Activated CD8-positive, alpha-beta memory T cell treated with anti-CD3 and anti-CD28 coated beads, Interleukin-2, amount 50 U/mL, for 24 hours (primary cell): Measurements from ENCODE around the gene RAPGEF2.
"Not testable (repeated sequence)": the region's sequence is repeated elsewhere in the genome, so short reads cannot be mapped to it uniquely, and the experiment has no call there.

Source experiments
- DNase-seq: peaks from one replicate; pipeline ENCODE4 v3.0.0-alpha.2; 2020; ENCODE audit errors: extremely low read depth

The RAPGEF2 gene

GRCh38 chr4:159366966-159367780 is 264.3 kb downstream of the RAPGEF2 start:
- DNase-seq: no peak

DNA sequence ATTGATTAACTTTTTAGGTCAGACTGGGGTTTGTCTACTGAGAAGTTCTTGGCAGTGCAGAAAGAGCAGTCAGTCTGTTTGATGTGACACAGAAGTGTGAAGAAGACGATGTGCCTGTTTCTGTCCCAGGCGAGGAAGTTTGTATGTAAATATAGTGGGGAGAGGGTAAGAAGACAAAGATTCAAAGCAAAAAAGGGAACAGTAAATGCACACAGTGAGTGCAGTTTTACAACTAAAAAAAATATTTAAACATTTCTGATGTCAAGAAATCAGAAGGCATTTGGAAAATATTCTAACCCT is 264.9 kb downstream of the RAPGEF2 start:
- no peak for DNase-seq

DNA sequence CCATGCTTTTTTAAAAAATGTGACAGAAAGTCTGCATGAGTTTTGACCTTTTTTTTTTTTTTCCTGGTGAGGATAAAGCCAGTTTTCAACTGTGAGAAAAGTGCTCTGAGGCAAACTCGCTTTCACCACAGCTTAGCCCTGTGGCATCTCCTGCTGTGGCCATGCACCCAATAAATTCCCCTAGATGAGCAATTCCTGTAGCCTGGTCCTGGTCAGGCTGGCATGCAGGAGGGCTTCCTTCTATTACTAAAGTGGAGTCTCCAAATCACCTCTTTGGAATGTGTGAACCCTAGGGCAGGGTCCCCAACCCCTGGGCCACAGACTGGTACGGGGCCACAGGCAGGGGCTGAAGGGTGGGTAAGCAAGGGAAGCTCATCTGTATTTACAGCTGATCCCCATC is 265.4 kb downstream of the RAPGEF2 start:
- no peak for DNase-seq

GRCh38 chr4:159369256-159369655 is 266.4 kb downstream of the RAPGEF2 start:
- DNase-seq: no peak

DNA sequence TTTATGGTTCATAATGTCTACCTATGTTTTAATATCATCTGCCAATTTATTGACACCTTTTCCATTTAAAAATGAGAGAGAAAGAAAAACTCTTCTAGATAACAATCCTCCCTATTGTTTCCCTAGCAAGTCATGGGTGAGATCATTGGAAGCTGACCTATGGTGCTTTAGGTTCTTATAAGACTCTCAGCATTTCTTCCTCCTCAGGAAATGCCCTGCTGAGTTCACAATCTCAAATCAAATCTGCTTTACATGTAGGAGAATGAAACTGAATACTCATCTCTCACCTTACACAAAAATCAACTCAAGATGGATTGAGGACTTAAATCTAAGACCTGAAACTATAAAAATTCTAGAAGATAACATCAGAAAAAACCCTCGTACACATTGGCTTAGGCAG is 267.4 kb downstream of the RAPGEF2 start:
- no peak for DNase-seq

DNA sequence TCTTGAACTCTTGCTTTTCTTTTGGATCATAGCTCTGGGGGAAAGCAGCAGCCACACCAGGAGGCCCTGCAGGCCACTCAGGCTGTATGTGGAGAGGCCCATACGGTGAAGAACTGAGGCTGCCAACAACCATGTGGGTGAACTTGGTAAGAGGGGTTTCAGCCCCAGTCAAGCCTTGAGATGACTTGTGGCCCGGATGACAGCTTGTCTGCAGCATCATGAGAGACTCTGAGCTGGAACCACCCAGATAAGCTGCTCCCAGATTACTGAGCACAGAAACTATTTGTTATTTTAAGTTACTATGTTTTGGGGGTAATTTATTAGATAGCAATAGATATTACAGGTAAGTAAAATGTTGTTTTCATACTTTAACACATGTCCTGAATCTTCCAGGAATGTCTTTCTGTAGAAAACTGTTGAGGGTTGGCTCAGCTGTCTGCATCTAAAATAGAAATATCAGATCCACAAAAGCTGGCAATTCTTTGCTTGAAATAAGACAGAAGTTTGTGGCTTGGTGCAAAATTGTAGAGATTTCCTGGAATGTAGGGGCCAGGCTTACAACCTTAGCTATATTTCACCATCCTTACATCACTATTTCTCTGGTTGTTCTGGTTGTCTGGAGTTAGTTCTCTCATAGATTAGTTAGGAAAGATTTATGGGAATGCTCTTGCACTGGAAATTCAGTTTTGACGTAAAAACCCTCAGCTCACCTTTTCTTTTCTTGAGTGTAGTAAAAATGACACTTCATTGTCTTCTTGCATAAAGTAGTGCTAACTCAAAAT is 272.1 kb downstream of the RAPGEF2 start:
- DNase-seq: no peak

- no peak for DNase-seq
These were observed 273.4 kb downstream of the RAPGEF2 start for GRCh38 chr4:159376289-159376688.

DNA sequence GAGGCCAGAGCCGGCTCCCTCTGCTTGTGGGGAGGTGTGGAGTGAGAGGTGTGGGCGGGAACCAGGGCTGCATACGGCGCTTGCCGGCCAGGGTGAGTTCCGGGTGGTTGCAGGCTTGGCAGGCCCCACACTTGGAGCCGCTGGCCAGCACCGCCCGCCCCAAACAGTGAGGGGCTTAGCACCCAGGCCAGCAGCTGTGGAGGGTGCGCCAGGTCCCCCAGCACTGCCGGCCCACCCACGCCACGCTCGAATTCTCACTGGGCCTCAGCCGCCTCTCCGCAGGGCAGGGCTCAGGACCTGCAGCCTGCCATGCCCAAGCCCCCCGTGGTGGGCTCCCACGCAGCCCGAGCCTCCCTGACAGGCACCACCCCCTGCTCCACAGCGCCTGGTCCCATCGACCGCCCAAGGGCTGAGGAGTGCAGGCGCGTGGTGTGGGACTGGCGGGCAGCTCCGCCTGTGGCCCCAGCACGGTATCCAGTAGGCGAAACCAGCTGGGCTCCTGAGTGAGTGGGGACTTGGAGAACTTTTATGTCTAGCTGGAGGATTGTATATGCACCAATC is 275.3 kb downstream of the RAPGEF2 start:
- DNase-seq: no peak

DNA sequence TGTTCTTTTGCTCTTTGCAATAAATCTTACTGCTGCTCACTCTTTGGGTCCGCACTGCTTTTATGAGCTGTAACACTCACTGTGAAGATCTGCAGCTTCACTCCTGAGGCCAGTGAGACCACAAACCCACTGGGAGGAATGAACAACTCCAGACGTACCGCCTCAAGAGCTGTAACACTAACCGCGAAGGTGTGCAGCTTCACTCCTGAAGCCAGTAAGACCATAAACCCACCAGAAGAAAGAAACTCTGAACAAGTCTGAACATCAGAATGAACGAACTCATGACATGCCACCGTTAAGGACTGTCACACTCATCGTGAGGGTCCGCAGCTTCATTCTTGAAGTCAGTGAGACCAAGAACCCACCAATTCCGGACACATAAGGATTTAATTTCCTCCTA is 276.2 kb downstream of the RAPGEF2 start:
- not testable (repeated sequence) for DNase-seq

GRCh38 chr4:159379836-159380235 is 277.0 kb downstream of the RAPGEF2 start:
- DNase-seq: no peak

- DNase-seq: no peak
These were observed 280.1 kb downstream of the RAPGEF2 start for GRCh38 chr4:159382856-159383561.

DNA sequence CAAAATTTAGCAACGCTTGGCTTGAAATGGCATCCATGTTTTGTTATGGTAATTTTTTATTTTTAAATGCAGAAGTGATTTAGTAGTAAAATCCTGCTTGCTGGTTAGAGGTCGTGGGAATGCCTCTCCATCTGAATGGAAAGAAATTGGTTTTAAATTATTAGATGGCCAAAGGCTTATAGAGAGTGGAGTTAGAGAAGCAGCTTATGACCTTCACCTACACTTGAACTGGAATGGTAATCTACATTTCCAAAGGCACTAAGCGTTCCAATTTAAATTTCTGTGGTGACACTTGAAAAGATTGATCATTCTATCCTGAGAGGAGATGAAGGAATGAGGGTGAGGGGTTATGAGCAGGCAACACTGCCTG is 280.7 kb downstream of the RAPGEF2 start:
- DNase-seq: no peak

GRCh38 chr4:159384017-159384416 is 281.1 kb downstream of the RAPGEF2 start:
- no peak for DNase-seq

GRCh38 chr4:159384632-159385031 is 281.8 kb downstream of the RAPGEF2 start:
- DNase-seq: no peak

- no peak for DNase-seq
These were observed 283.7 kb downstream of the RAPGEF2 start for GRCh38 chr4:159386620-159387019.

DNA sequence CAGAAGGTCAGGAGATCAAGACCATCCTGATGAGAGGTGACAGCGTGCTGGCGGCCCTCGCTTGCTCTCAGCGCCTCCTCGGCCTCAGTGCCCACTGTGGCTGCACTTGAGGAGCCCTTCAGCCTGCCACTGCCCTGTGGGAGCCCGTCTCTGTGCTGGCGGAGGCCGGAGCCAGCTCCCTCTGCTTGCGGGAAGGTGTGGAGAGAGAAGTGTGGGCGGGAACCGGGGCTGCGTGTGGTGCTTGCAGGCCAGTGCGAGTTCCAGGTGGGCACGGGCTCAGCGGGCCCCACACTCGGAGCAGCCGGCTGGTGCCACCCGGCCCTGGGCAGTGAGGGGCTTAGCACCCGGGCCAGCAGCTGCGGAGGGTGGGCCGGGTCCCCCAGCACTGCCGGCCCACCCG is 286.9 kb downstream of the RAPGEF2 start:
- no peak for DNase-seq

- no peak for DNase-seq
These were observed 287.8 kb downstream of the RAPGEF2 start for GRCh38 chr4:159390648-159391047.

GRCh38 chr4:159395693-159396092 is 292.8 kb downstream of the RAPGEF2 start:
- DNase-seq: no peak

DNA sequence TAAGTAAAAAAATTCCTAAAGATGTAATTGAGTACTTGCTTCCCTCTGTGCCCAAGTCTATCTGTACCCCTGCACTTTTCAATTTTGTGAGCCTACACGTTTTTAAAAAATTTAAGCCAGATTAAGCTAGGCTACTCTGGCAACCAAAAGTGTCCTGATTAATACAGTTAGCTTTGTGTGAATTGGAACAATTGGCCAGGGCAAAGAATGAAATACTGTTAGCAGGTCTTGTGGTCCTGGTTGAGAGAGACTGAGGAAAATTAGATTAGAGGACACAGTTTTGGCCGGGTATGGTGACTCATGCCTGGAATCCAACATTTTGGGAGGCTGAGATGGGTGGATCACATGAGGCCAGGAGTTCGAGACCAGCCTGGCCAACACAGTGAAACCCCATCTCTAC is 293.3 kb downstream of the RAPGEF2 start:
- DNase-seq: no peak

- DNase-seq: no peak
These were observed 295.4 kb downstream of the RAPGEF2 start for GRCh38 chr4:159398236-159398638.

GRCh38 chr4:159400558-159401225 is 297.8 kb downstream of the RAPGEF2 start:
- no peak for DNase-seq

DNA sequence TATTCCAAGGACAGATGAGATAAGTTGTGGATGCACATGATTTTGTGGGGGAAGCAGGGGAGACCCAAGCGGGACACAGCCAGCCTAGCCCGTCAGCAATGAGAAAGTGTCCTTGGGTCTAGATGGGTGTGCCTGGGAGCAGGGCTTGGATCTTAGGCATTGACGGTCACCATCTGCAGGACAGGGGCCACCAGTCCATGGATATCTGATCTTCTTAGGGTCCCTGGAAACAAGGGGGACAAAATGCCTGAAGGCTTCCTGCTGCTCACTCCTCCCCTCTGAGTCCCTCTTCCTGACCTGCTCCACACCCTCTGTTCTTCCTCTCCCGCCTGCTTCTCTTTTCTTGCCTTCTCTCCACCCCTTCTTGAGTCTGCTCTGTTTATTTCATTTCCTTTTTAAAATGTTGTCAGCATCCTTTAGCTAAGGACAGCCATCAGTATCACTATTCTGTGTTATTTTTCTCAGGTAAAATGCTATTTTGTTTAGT is 298.4 kb downstream of the RAPGEF2 start:
- no peak for DNase-seq
